Loucy (cell line): ENCODE results near the gene STON2.
A peak's percentile ranks its signal among the peaks of the same experiment; 100 is the strongest.

ENCODE experiments used
- H2AFZ ChIP-seq: fragments of 200-600 bp; sonication (generic); 2 replicates; pipeline ENCODE4 v1.6.0; 2016; ENCODE audit warnings: antibody characterized with exemption, mild to moderate bottlenecking, low read length, moderate library complexity
- H3F3A ChIP-seq: fragments of 200-600 bp; 2 replicates; pipeline ENCODE4 v1.6.0; 2016; ENCODE audit warnings: antibody characterized with exemption, low read depth, mild to moderate bottlenecking
- H3K27me3 ChIP-seq: fragments of 200-600 bp; sonication (generic); 2 replicates; pipeline ENCODE4 v1.6.1; 2014; ENCODE audit warnings: low read length, mild to moderate bottlenecking; ENCODE audit not compliant: insufficient read depth, poor library complexity, severe bottlenecking
- H3K36me3 ChIP-seq: fragments of 200-600 bp; sonication (generic); 2 replicates; pipeline ENCODE4 v1.6.1; 2016; ENCODE audit warnings: low read length; ENCODE audit not compliant: insufficient read depth
- H3K4me1 ChIP-seq: fragments of 200-600 bp; sonication (generic); 2 replicates; pipeline ENCODE4 v1.5.1; 2014; ENCODE audit warnings: low read length, mild to moderate bottlenecking; ENCODE audit not compliant: insufficient read depth, poor library complexity, severe bottlenecking
- H3K4me2 ChIP-seq: fragments of 200-600 bp; sonication (generic); 2 replicates; pipeline ENCODE4 v1.6.0; 2014; ENCODE audit warnings: antibody characterized with exemption, low read length, low read depth, mild to moderate bottlenecking; ENCODE audit not compliant: poor library complexity, severe bottlenecking
- H3K4me3 ChIP-seq: fragments of 200-600 bp; sonication (generic); 2 replicates; pipeline ENCODE4 v1.5.1; 2014; ENCODE audit warnings: low read length, mild to moderate bottlenecking, mixed read lengths; ENCODE audit not compliant: poor library complexity, severe bottlenecking
- H3K79me2 ChIP-seq: fragments of 200-600 bp; sonication (generic); 2 replicates; pipeline ENCODE4 v1.6.1; 2014; ENCODE audit warnings: low read length; ENCODE audit not compliant: insufficient read depth
- H3K9ac ChIP-seq: fragments of 200-600 bp; sonication (generic); 2 replicates; pipeline ENCODE4 v1.6.0; 2014; ENCODE audit warnings: mild to moderate bottlenecking, low read depth, low read length, moderate library complexity; ENCODE audit not compliant: poor library complexity, severe bottlenecking
- H3K9me2 ChIP-seq: fragments of 200-600 bp; sonication (generic); replicated peaks from 2 replicates; pipeline ENCODE4 v1.6.1; 2016; ENCODE audit warnings: low read depth, low read length, mixed read lengths
- H3K9me3 ChIP-seq: fragments of 200-600 bp; sonication (generic); 2 replicates; pipeline ENCODE4 v1.6.1; 2014; ENCODE audit warnings: mild to moderate bottlenecking, antibody characterized with exemption, low read length, low read depth; ENCODE audit not compliant: insufficient read depth
- H4K20me1 ChIP-seq: fragments of 200-600 bp; sonication (generic); 2 replicates; pipeline ENCODE4 v1.6.0; 2014; ENCODE audit warnings: antibody characterized with exemption, low read length, mild to moderate bottlenecking; ENCODE audit not compliant: insufficient read depth, poor library complexity, severe bottlenecking
- CTCF ChIP-seq: fragments of 200-600 bp; sonication (generic); conservative IDR thresholded peaks from 2 replicates; pipeline ENCODE4 v1.5.1; 2014; ENCODE audit warnings: mild to moderate bottlenecking, antibody characterized with exemption, low read length
- EZH2phosphoT487 ChIP-seq: fragments of 200-600 bp; IDR thresholded peaks from 2 replicates; pipeline ENCODE4 v1.6.1; 2018; ENCODE audit warnings: antibody characterized with exemption, mild to moderate bottlenecking, moderate library complexity, borderline replicate concordance

STON2 gene

DNA sequence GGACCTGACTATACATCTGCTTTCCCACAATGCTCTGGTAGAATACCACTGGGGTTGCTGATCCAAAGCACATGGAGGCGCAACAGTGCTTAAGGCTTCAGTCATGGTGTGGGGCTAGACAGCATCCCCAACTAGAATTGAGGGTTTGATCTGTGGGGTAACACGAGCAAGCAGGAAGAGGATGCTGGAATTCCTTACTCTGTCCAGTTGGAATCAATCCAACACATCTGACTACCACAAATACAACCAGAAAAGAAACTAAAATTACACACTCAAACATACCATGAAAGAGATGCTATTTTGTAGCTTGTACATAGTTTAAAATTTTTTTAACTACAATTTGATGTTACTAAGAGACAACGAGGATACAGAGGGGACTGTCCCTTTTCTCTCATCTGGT is 138.9 kb downstream of the STON2 start:
- H3K9ac ChIP-seq: no peak overlapping the region
- H3K27me3 ChIP-seq: no peaks in the 10 kb centered on the region
- no peaks in the 10 kb centered on the region for H4K20me1 ChIP-seq
- H3K4me3 ChIP-seq: no peak overlapping the region
- TF ChIP-seq EZH2phosphoT487: no peak
- no peak for TF ChIP-seq CTCF
- H3K36me3 ChIP-seq: no peaks in the 10 kb centered on the region
- no peak overlapping the region for H2AFZ ChIP-seq
- no peaks in the 10 kb centered on the region for H3K9me3 ChIP-seq
- H3K79me2 ChIP-seq: no peaks in the 10 kb centered on the region
- H3F3A ChIP-seq: no peaks in the 10 kb centered on the region
- H3K4me2 ChIP-seq: no peak overlapping the region
- H3K9me2 ChIP-seq: no peaks in the 10 kb centered on the region
- peaks cover 15% of the 10 kb centered on the region for H3K4me1 ChIP-seq

DNA sequence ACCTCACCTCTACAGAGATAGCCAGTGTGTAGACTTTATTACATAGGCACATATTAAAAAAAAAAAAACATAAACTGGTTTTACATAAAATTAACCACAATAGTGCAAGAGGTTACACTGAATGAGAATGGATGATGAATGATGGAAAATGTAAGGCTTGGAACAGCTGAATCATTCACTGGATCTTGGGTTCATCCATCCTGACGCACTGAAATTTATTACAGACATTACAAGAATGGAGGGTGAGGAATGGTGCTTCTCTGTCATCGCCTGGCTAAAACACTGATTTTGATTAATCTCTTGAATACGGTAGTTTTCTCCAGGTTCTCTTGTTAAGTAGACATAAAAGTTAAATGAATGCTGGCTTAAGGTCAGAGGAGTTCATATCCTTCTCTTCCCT is 139.4 kb downstream of the STON2 start:
- H2AFZ ChIP-seq: no peak overlapping the region
- H3F3A ChIP-seq: no peaks in the 10 kb centered on the region
- H4K20me1 ChIP-seq: no peaks in the 10 kb centered on the region
- H3K79me2 ChIP-seq: no peaks in the 10 kb centered on the region
- H3K9me2 ChIP-seq: no peaks in the 10 kb centered on the region
- no peaks in the 10 kb centered on the region for H3K36me3 ChIP-seq
- no peak overlapping the region for H3K4me3 ChIP-seq
- H3K4me1 ChIP-seq: peaks cover 11% of the 10 kb centered on the region
- H3K9me3 ChIP-seq: no peaks in the 10 kb centered on the region
- no peak overlapping the region for H3K4me2 ChIP-seq
- TF ChIP-seq EZH2phosphoT487 (no peak), CTCF (no peak)
- no peak overlapping the region for H3K9ac ChIP-seq
- no peaks in the 10 kb centered on the region for H3K27me3 ChIP-seq

GRCh38 chr14:81256289-81256960 is 143.7 kb downstream of the STON2 start:
- H3K79me2 ChIP-seq: no peaks in the 10 kb centered on the region
- H3K4me2 ChIP-seq: no peak overlapping the region
- H2AFZ ChIP-seq: peak overlapping the region; percentile 76
- H3K9me3 ChIP-seq: no peaks in the 10 kb centered on the region
- H3F3A ChIP-seq: no peaks in the 10 kb centered on the region
- no peak overlapping the region for H3K4me3 ChIP-seq
- H3K9ac ChIP-seq: no peak overlapping the region
- H3K27me3 ChIP-seq: no peaks in the 10 kb centered on the region
- H3K9me2 ChIP-seq: no peaks in the 10 kb centered on the region
- peaks cover 11% of the 10 kb centered on the region for H3K4me1 ChIP-seq
- TF ChIP-seq EZH2phosphoT487 (no peak), CTCF (no peak)
- H4K20me1 ChIP-seq: no peaks in the 10 kb centered on the region
- no peaks in the 10 kb centered on the region for H3K36me3 ChIP-seq
